GM12872 (cell line): ENCODE measurements around the gene CAPN13.

Experiments used
- TF ChIP-seq, protein P1 (sequence below): IDR thresholded peaks from 3 replicates; pipeline ENCODE4 v1.5.1; 2011; ENCODE audit warnings: low read depth, mild to moderate bottlenecking, low read length, moderate library complexity; ENCODE audit not compliant: insufficient read depth

CAPN13 gene

GRCh38 chr2:30694286-30695055, 112.8 kb downstream of the CAPN13 start:
- TF ChIP-seq, protein P1, sequence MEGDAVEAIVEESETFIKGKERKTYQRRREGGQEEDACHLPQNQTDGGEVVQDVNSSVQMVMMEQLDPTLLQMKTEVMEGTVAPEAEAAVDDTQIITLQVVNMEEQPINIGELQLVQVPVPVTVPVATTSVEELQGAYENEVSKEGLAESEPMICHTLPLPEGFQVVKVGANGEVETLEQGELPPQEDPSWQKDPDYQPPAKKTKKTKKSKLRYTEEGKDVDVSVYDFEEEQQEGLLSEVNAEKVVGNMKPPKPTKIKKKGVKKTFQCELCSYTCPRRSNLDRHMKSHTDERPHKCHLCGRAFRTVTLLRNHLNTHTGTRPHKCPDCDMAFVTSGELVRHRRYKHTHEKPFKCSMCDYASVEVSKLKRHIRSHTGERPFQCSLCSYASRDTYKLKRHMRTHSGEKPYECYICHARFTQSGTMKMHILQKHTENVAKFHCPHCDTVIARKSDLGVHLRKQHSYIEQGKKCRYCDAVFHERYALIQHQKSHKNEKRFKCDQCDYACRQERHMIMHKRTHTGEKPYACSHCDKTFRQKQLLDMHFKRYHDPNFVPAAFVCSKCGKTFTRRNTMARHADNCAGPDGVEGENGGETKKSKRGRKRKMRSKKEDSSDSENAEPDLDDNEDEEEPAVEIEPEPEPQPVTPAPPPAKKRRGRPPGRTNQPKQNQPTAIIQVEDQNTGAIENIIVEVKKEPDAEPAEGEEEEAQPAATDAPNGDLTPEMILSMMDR, result no peak

DNA sequence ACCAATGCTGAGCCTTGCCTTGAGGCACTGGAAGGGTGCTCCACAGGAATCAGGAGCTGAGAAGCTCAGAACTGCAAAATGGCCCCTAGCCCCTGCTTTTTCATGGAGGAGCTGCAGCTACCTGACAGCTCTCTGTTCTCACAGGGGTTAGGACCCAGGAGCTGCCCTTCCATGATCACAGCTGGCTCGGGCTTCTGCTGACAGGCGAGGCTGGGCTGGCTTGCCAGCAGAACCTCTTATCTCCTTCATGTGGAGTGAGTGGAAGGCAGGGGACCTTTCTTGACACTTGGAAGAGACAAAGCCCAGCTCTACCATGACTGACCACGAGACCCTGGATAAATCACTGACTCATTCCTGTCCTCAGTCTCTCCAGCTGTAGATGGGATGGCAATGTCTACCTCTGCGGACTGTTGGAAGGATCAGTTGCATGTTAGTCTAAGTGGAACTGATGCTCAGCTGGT, 113.4 kb downstream of the CAPN13 start:
- TF ChIP-seq, protein P1, result no peak

- TF ChIP-seq, protein P1, result no peak
Observed at GRCh38 chr2:30692829-30693275, 114.4 kb downstream of the CAPN13 start.

DNA sequence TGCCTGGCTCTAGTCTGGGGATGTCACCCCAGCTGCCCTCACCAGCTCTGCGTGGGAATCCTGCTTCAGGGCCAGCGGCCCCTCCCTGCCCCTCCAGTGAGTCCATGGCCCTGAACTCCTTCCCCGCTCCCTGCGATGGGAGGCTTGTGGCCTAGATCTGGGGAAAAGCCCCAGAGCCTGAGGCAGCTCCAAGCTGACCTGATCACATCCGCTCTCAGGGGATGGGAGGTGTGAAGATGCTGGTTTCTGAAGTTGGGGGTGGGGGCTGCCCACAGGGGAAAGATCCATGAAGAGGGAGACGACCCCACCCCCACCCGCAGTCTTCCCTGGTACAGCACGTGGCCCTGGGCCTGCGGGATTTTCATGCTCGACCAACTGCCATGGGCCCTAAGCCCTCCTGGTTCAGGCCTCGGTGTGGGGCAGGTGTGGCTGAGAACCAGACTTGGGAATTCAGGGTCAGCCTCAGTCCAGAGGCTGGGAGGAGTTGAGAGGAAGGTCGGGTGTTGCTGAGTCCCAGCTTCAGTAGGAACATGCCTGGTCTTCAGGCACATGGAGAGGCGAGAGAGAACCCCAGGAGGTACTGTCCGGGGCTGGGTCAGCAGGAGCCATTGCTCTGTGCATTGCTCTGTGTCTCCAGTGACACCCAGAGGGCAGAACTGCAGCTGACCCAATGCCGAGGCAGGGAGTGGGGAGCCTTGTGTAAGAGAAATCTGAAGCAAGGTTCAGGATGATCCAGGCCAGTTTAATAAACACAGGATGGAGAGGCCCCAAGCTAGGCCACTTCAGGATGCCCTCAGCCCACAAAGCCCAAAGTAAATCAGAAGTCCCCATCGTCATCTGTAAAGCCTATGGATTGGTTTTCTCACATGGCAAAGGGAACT, 115.1 kb downstream of the CAPN13 start:
- TF ChIP-seq, protein P1, result peak; percentile 45; the same call in 2 of the 3 replicates

DNA sequence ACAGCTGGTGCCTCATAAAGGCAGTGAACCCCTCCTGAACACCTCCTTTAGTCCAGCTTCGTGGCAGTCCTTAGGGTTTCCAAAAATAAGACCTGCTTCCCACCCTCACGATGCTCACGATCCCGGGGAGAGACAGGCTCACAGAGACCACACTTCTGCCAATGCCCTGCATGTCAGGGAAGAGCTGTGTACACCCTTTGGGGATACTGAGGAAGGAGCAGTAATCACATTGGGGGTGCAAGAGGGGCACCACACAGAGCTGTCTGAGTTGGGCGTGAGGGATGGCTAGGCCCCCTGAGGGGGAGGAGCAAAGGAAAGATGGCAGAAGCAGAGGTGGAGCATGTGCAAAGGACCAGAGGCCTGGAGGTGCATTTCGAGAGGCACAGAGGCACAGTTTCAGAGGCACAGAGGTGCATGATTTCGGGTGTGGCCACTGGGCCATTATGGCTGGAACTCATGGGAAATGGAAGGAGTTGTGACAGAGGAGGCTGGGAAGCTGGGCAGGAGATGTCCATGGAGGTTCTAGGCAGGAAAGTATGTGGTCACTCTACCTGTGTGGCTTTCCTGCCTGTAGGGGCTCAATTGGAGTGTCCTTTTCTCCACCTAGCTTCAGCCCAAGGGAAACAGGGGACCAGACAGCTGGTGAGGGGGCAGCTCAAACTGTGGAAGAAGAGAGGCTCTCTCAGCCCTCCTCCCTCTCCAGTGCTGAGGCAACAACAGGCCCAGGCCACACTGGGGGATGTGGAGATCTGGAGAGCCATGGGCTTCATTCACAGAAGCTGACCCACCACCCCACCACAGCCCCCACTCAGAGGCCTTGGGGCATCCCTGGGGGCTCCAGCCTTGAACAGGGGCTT, 115.9 kb downstream of the CAPN13 start:
- TF ChIP-seq, protein P1, result no peak

DNA sequence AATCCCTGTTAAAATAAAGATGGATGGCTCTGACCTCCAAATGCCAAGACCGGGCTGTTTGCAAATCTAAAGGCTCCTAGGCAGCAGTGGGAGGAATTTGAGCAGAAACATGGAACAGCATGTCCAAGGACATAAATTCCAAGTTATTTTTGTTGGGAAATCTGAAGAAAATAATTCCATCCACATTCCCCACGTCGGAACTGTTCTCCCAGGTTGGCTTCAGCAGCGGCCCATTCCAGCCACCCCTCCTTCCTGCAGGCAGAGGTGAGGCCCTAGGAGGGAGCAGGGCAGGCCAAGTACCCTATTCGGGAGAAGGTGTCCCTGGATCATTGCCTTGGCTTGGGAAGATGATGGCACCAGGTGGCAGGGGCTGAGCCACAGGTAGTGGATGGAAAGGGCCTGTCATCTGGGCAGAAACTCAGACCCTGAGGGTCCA, 117.1 kb downstream of the CAPN13 start:
- TF ChIP-seq, protein P1, result no peak
